ENCODE data around the gene RYR1.

The RYR1 gene

GRCh38 chr19:38526430-38526829, 92.9 kb downstream of the RYR1 start:
- Histone ChIP-seq H3K36me3 (no peaks in the 10 kb centered on the region), H3K27me3 (ENCODE audit: insufficient read depth, low read depth, severe bottlenecking) (no peaks in the 10 kb centered on the region), H3K27ac (no peak overlapping the region), H3K4me3 (ENCODE audit: low read depth, low read length) (no peak overlapping the region), H3K9me3 (ENCODE audit: severe bottlenecking) (peaks cover 2% of the 10 kb centered on the region)
- TF ChIP-seq CTCF (IDR thresholded peaks at IDR 0.05; ENCODE audit: low read depth, low read length) = no peak
- DNase-seq = no peak

GRCh38 chr19:38527466-38528136, 94.1 kb downstream of the RYR1 start:
- Histone ChIP-seq H3K36me3 (no peaks in the 10 kb centered on the region), H3K27ac (no peak overlapping the region), H3K9me3 (ENCODE audit: severe bottlenecking) (peaks cover 2% of the 10 kb centered on the region), H3K27me3 (ENCODE audit: insufficient read depth, low read depth, severe bottlenecking) (no peaks in the 10 kb centered on the region), H3K4me3 (ENCODE audit: low read depth, low read length) (no peak overlapping the region)
- TF ChIP-seq CTCF (IDR thresholded peaks at IDR 0.05; ENCODE audit: low read depth, low read length) = no peak
- peak; percentile 27 for DNase-seq

DNA sequence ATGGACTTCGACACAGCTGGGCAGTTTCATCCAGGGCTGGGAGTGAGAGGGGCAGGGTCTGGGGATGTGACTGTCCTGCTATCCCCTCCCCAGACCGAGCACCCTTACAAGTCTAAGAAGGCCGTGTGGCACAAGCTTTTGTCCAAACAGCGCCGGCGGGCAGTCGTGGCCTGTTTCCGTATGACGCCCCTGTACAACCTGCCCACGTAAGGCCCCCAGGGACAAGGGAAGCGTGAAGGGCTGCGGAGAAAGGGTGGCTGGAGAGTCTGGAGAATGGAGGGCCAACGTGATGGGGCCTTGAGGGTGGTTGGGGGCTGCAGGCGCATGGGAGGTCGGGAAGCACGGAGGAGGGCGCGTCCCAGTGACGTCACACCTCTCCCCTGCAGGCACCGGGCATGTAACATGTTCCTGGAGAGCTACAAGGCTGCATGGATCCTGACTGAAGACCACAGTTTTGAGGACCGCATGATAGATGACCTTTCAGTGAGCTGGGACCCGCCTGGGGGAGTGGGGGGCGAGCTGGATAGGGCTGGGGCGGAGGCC, 94.8 kb downstream of the RYR1 start:
- no peak for DNase-seq
- TF ChIP-seq CTCF (IDR thresholded peaks at IDR 0.05; ENCODE audit: low read depth, low read length) = no peak
- Histone ChIP-seq H3K36me3 (no peaks in the 10 kb centered on the region), H3K27me3 (ENCODE audit: insufficient read depth, low read depth, severe bottlenecking) (no peaks in the 10 kb centered on the region), H3K9me3 (ENCODE audit: severe bottlenecking) (peaks cover 2% of the 10 kb centered on the region), H3K4me3 (ENCODE audit: low read depth, low read length) (no peak overlapping the region), H3K27ac (no peak overlapping the region)

DNA sequence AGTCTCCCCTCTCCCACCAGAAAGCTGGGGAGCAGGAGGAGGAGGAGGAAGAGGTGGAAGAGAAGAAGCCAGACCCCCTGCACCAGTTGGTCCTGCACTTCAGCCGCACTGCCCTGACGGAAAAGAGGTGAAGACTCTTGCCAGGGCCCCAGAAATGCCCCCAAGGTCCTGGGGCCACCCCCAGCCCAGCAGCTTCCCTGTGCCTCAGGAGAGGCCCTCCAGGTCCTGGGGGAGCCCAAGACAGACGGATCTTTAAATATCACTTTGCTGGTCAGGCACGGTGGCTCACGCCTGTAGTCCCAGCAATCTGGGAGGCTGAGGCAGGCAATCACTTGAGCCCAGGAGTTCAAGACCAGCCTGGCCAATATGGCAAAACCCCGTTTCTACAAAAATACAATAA, 95.4 kb downstream of the RYR1 start:
- H3K27ac ChIP-seq = peak overlapping the region; percentile 85
- H3K27me3 ChIP-seq (ENCODE audit: insufficient read depth, low read depth, severe bottlenecking) = no peaks in the 10 kb centered on the region
- H3K4me3 ChIP-seq (ENCODE audit: low read depth, low read length) = no peak overlapping the region
- peaks cover 2% of the 10 kb centered on the region for H3K9me3 ChIP-seq (ENCODE audit: severe bottlenecking)
- no peak for TF ChIP-seq CTCF (IDR thresholded peaks at IDR 0.05; ENCODE audit: low read depth, low read length)
- no peak for DNase-seq
- H3K36me3 ChIP-seq = no peaks in the 10 kb centered on the region

GRCh38 chr19:38531515-38531914, 98.0 kb downstream of the RYR1 start:
- TF ChIP-seq CTCF (IDR thresholded peaks at IDR 0.05; ENCODE audit: low read depth, low read length) = no peak
- no peaks in the 10 kb centered on the region for H3K36me3 ChIP-seq

DNA sequence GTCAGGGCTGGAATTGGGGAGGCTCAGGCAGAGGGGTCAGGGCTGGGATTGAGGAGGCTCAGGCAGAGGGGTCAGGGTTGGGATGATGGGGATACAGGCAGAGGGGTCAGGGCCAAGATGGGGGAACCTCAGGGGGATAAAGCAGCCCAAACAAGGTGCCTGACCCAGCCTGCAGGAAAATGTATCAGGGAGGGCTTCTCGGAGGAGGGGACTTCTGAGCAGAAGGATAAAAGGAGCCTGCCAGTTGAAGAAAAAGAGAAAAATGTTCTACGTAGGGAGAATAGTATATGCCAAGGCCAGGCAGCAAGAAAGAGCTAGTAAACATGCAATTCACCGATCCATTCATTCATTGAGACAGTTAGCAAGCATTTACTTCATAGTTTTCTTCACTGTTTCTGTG, 99.4 kb downstream of the RYR1 start:
- Histone ChIP-seq H3K9me3 (ENCODE audit: severe bottlenecking) (peaks cover 10% of the 10 kb centered on the region), H3K4me3 (ENCODE audit: low read depth, low read length) (no peak overlapping the region), H3K27me3 (ENCODE audit: insufficient read depth, low read depth, severe bottlenecking) (no peaks in the 10 kb centered on the region), H3K36me3 (no peaks in the 10 kb centered on the region), H3K27ac (no peak overlapping the region)
- no peak for DNase-seq
- TF ChIP-seq CTCF (IDR thresholded peaks at IDR 0.05; ENCODE audit: low read depth, low read length) = no peak

More at GRCh38 chr19:38531515-38531914, 98.0 kb downstream of the RYR1 start:
- Histone ChIP-seq H3K27me3 (ENCODE audit: insufficient read depth, low read depth, severe bottlenecking) (no peaks in the 10 kb centered on the region), H3K27ac (no peak overlapping the region), H3K4me3 (ENCODE audit: low read depth, low read length) (no peak overlapping the region), H3K9me3 (ENCODE audit: severe bottlenecking) (peaks cover 10% of the 10 kb centered on the region)
- DNase-seq = no peak
